A673 (cell line): ENCODE measurements around the gene SYCN. TPM values are rescaled to one million over a fixed set of nuclear protein-coding genes. Genes with fewer than 3 reads are reported as not detected.

ENCODE experiments used
- BruUV-seq: library from RNA; stranded (reverse); fragments of 400-500 nt; replicated peaks from 2 replicates; lab custom pipeline; 2021; lab: Mats Ljungman, UMichigan
- CTCF ChIA-PET: fragments of 300-600 bp; sonication (Branson Sonifier 250); formaldehyde crosslinking; loops from one replicate; lab custom pipeline; 2022; ENCODE audit warnings: antibody characterized with exemption; lab: Charles Lee
- POLR2A ChIA-PET: fragments of 300-600 bp; sonication (Branson Sonifier 250); formaldehyde crosslinking; loops from one replicate; lab custom pipeline; 2022; ENCODE audit warnings: antibody characterized with exemption; ENCODE audit not compliant: low non-redundant PET; lab: Charles Lee
- DNase-seq: peaks from one replicate; pipeline ENCODE4 v3.0.0-alpha.2; 2015; ENCODE audit warnings: low spot score
- H3K27ac ChIP-seq: fragments of 200-600 bp; sonication (generic); 2 replicates; pipeline ENCODE4 v1.5.1; 2016; ENCODE audit warnings: mixed run types, low read depth, mild to moderate bottlenecking, mixed read lengths, antibody characterized with exemption, low read length; ENCODE audit not compliant: poor library complexity, severe bottlenecking
- H3K27me3 ChIP-seq: fragments of 200-600 bp; sonication (generic); replicated peaks from 2 replicates; pipeline ENCODE4 v1.6.1; 2017; ENCODE audit warnings: mixed run types, low read depth, mild to moderate bottlenecking, mixed read lengths, antibody characterized with exemption, low read length; ENCODE audit not compliant: insufficient read depth, poor library complexity
- H3K36me3 ChIP-seq: fragments of 200-600 bp; sonication (generic); 2 replicates; pipeline ENCODE4 v1.6.1; 2016; ENCODE audit warnings: mixed run types, mild to moderate bottlenecking, mixed read lengths, antibody characterized with exemption, low read length; ENCODE audit not compliant: insufficient read depth, poor library complexity, severe bottlenecking
- H3K4me1 ChIP-seq: fragments of 200-600 bp; sonication (generic); 2 replicates; pipeline ENCODE4 v1.6.1; 2017; ENCODE audit warnings: mixed run types, mild to moderate bottlenecking, mixed read lengths, antibody characterized with exemption, low read length; ENCODE audit not compliant: insufficient read depth, poor library complexity, severe bottlenecking
- H3K4me3 ChIP-seq: fragments of 200-600 bp; sonication (generic); 2 replicates; pipeline ENCODE4 v1.5.1; 2016; ENCODE audit warnings: low read depth, mixed run types, mild to moderate bottlenecking, mixed read lengths, low read length; ENCODE audit not compliant: poor library complexity, severe bottlenecking
- H3K9me3 ChIP-seq: fragments of 200-600 bp; sonication (generic); 2 replicates; pipeline ENCODE4 v1.6.1; 2016; ENCODE audit warnings: mixed run types, low read depth, mild to moderate bottlenecking, mixed read lengths, antibody characterized with exemption, low read length; ENCODE audit not compliant: poor library complexity, severe bottlenecking
- EZH2 ChIP-seq: fragments of 200-600 bp; sonication (generic); IDR thresholded peaks from 2 replicates; pipeline ENCODE4 v1.6.1; 2017; ENCODE audit warnings: borderline replicate concordance, low read depth, mild to moderate bottlenecking, mixed read lengths, antibody characterized with exemption, low read length; ENCODE audit not compliant: poor library complexity, severe bottlenecking
- intact Hi-C: fragments of 100-400 bp; cut with micrococcal nuclease; formaldehyde crosslinking; loops from one replicate; pipeline ENCODE4 v1.10.0; 2022; ENCODE audit not compliant: unreplicated experiment
- total RNA-seq: library from RNA; stranded (reverse); gene quantifications from 2 replicates; pipeline ENCODE4 v1.2.3, GENCODE V29; 2021
- TF ChIP-seq, protein P1 (sequence below): fragments of 300-800, 200-600 bp; sonication (generic); conservative IDR thresholded peaks from 2 replicates; pipeline ENCODE4 v1.5.1; 2017; ENCODE audit warnings: low read depth, mild to moderate bottlenecking, antibody characterized with exemption, low read length, moderate library complexity, mixed read lengths

The SYCN gene
- total RNA-seq, 1 experiment from 2014 or later = not detected

DNA sequence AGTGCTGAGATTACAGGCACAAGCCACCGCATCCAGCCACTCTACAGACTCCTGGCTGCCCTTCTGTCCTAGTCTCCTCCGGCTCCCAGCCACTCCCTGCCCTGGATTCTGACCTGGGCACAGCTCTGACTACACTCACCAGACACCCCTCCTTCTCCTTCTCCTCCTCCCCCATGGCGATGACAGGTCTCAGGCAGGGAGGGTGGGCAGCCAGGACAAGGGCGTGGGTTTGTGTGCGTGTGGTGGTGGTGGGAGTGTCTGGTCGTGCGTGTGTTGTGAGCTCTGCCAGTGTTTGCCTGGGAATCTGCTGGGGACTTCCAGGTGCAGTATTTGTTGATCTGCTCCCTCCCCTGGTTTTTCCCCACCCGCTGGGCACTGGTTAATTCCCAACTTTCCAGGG is 10.3 kb downstream of the SYCN start:
- no peaks in the 10 kb centered on the region for H3K36me3 ChIP-seq
- POLR2A ChIA-PET = no interaction called here
- no peak for DNase-seq
- no peak overlapping the region for H3K4me3 ChIP-seq
- intact Hi-C loops = no loop called here
- CTCF ChIA-PET = no interaction called here
- BruUV-seq = no TSS peak
- no peak for TF ChIP-seq EZH2
- TF ChIP-seq, protein P1, sequence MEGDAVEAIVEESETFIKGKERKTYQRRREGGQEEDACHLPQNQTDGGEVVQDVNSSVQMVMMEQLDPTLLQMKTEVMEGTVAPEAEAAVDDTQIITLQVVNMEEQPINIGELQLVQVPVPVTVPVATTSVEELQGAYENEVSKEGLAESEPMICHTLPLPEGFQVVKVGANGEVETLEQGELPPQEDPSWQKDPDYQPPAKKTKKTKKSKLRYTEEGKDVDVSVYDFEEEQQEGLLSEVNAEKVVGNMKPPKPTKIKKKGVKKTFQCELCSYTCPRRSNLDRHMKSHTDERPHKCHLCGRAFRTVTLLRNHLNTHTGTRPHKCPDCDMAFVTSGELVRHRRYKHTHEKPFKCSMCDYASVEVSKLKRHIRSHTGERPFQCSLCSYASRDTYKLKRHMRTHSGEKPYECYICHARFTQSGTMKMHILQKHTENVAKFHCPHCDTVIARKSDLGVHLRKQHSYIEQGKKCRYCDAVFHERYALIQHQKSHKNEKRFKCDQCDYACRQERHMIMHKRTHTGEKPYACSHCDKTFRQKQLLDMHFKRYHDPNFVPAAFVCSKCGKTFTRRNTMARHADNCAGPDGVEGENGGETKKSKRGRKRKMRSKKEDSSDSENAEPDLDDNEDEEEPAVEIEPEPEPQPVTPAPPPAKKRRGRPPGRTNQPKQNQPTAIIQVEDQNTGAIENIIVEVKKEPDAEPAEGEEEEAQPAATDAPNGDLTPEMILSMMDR = no peak
- H3K4me1 ChIP-seq = no peaks in the 10 kb centered on the region
- no peaks in the 10 kb centered on the region for H3K9me3 ChIP-seq
- H3K27me3 ChIP-seq = peaks cover 36% of the 10 kb centered on the region
- no peak overlapping the region for H3K27ac ChIP-seq

DNA sequence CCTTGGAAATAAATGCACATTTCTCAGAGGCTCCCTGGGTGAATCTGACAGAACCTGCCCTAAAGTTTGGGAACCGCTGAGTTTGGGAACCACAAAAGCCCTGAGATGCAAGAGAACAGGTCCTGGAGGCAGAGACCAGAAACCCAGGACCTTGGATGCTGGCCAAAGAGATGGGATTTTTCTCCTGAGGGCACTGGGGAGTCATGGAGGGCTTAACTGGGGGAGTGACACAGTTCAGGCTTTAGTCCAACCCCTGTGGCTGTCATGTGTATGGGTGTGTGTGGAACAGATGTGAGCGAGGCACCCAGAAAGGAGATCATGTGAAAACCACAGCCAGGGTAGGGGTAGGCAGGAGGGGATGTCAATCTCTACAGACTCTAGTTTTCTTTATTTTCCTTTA is 11.2 kb downstream of the SYCN start:
- BruUV-seq = no TSS peak
- no peaks in the 10 kb centered on the region for H3K36me3 ChIP-seq
- ChIA-PET POLR2A (no interaction called here), CTCF (no interaction called here)
- H3K27ac ChIP-seq = no peak overlapping the region
- peaks cover 27% of the 10 kb centered on the region for H3K27me3 ChIP-seq
- no peak for DNase-seq
- no peaks in the 10 kb centered on the region for H3K9me3 ChIP-seq
- no peak overlapping the region for H3K4me3 ChIP-seq
- intact Hi-C loops = no loop called here
- H3K4me1 ChIP-seq = no peaks in the 10 kb centered on the region
- no peak for TF ChIP-seq EZH2
- TF ChIP-seq, protein P1 = no peak

DNA sequence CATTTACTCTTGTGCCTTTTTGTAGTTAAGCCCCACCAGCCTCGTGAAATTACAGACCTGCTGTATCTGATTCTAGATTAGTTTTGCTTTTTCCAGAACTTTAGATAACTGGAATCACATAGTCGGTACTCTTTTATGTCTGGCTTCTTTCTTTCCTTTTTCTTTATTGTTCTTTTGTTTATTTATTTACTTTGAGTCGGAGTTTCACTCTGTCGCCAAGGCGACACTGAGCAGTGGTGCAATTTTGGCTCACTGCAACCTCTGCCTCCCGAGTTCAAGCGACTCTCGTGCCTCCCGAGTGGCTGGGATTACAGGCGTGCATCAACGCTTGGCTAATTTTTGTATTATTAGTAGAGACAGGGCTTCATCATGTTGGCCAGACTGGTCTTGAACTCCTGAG is 13.3 kb downstream of the SYCN start:
- Histone ChIP-seq H3K27ac (no peak overlapping the region), H3K4me3 (no peak overlapping the region), H3K36me3 (no peaks in the 10 kb centered on the region), H3K9me3 (no peaks in the 10 kb centered on the region), H3K27me3 (peaks cover 6% of the 10 kb centered on the region), H3K4me1 (no peaks in the 10 kb centered on the region)
- intact Hi-C loops = no loop called here
- BruUV-seq = no TSS peak
- ChIA-PET CTCF (no interaction called here), POLR2A (no interaction called here)
- no peak for DNase-seq
- no peak for TF ChIP-seq EZH2
- TF ChIP-seq, protein P1 = no peak
